Endothelial cell of umbilical vein (primary cell): ENCODE data around the gene HOXB7.

Experiments
- EZH2 ChIP-seq: IDR thresholded peaks from 2 replicates; pipeline ENCODE4 v1.6.1; 2012; ENCODE audit warnings: borderline replicate concordance, low read depth, mild to moderate bottlenecking, moderate library complexity, low read length, inconsistent platforms; ENCODE audit not compliant: severe bottlenecking
- POLR2A ChIP-seq: IDR thresholded peaks from 2 replicates; pipeline ENCODE4 v1.6.1; 2012; ENCODE audit warnings: low read depth, mild to moderate bottlenecking, control low read depth, low read length
- POLR2AphosphoS5 ChIP-seq: IDR thresholded peaks from 2 replicates; pipeline ENCODE4 v1.6.1; 2012; ENCODE audit warnings: low read depth, mild to moderate bottlenecking, control low read depth, low read length, moderate library complexity; ENCODE audit not compliant: insufficient read depth
- TF ChIP-seq, protein P1 (sequence below), 2 donors: IDR thresholded peaks; 1 replicate in 1 of 2; 2 replicates in 1 of 2; pipeline ENCODE4 v1.5.1; 2011; ENCODE audit warnings: low read length in 2 of 2, mild to moderate bottlenecking in 2 of 2, moderate library complexity in 2 of 2, control low read depth in 1 of 2, inconsistent platforms in 1 of 2, low read depth in 1 of 2; ENCODE audit not compliant: insufficient read depth in 1 of 2; ENCODE audit errors: extremely low read depth in 1 of 2

DNA sequence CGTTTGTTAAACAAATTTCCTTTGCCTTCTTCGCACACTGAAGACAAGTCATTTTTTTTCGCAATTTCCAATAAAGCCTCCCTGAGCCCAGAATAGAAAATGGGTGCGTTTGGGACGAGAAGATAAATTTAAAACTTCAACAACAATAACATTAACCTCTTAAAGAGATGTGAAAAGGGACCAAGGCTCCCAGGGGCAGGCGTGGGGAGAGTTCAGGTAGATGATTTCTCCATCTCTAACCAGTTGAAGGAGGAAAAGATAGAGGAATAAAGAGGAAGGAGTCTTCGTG is 31.4 kb downstream of the HOXB7 start:
- TF ChIP-seq, protein P1, sequence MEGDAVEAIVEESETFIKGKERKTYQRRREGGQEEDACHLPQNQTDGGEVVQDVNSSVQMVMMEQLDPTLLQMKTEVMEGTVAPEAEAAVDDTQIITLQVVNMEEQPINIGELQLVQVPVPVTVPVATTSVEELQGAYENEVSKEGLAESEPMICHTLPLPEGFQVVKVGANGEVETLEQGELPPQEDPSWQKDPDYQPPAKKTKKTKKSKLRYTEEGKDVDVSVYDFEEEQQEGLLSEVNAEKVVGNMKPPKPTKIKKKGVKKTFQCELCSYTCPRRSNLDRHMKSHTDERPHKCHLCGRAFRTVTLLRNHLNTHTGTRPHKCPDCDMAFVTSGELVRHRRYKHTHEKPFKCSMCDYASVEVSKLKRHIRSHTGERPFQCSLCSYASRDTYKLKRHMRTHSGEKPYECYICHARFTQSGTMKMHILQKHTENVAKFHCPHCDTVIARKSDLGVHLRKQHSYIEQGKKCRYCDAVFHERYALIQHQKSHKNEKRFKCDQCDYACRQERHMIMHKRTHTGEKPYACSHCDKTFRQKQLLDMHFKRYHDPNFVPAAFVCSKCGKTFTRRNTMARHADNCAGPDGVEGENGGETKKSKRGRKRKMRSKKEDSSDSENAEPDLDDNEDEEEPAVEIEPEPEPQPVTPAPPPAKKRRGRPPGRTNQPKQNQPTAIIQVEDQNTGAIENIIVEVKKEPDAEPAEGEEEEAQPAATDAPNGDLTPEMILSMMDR (IDR thresholded peaks at IDR 0.05; ENCODE audit: extremely low read depth in 1 of 2, insufficient read depth in 1 of 2, low read depth in 1 of 2, low read length in 2 of 2): no peak
- TF ChIP-seq POLR2A (no peak), POLR2AphosphoS5 (no peak), EZH2 (no peak)
